ENCODE results near the gene RANBP3.

DNA sequence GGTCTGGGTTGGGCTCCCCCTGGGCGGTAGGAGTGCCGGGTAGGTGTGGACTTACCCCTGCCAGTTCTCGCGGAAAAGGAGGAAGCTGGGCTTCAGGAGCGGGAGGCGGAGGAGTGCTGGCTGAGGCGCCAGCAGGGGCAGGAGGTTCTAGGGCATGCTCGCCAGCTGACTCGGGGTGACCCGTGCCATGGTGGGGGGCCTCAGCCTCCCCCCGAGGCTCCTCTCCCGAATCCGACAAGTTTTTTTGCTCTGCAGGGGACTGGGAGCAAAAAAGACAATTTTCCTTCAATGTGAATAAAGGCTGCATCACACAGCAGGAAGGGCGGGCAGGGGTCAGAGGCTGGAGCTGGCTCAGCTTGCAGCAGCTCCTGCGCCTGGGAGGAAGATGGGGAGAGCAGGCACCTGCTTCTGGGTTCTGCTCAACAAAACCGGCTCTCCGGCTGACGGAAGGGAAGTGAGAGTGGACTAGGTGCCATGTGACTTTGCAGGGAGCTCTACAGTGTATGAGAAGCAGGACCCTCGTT lies 26.5 kb downstream of the RANBP3 start:
- TF ChIP-seq ZNF274 (IDR thresholded peaks at IDR 0.05; ENCODE audit: low read depth, low read length): no peak
- no peak for TF ChIP-seq YY1 (IDR thresholded peaks at IDR 0.05; ENCODE audit: insufficient read depth, insufficient read length)
- TF ChIP-seq SUZ12 (IDR thresholded peaks at IDR 0.05; ENCODE audit: extremely low read depth, insufficient read depth, insufficient read length): no peak

All from NT2/D1 (cell line).